Colonic mucosa (tissue), 4 donors: ENCODE measurements around the gene NAT10. TPM values are rescaled to one million over a fixed set of nuclear protein-coding genes. Genes with fewer than 3 reads are reported as not detected.

ENCODE experiments used
- DNase-seq: peaks from one replicate; pipeline ENCODE4 v3.0.0-alpha.2; 2020
- H3K27ac ChIP-seq: fragments of 200-600 bp; one replicate; pipeline ENCODE4 v1.8.0; 2021
- H3K27me3 ChIP-seq: fragments of 200-600 bp; one replicate; pipeline ENCODE4 v1.8.0; 2021
- H3K36me3 ChIP-seq: fragments of 200-600 bp; one replicate; pipeline ENCODE4 v1.8.0; 2021
- H3K4me1 ChIP-seq: fragments of 200-600 bp; one replicate; pipeline ENCODE4 v1.8.0; 2021; ENCODE audit warnings: mild to moderate bottlenecking
- H3K4me3 ChIP-seq: fragments of 200-600 bp; one replicate; pipeline ENCODE4 v1.8.0; 2021
- H3K9ac ChIP-seq, 2 donors: one replicate each; pipeline ENCODE4 v1.7.0; 2013; ENCODE audit warnings: control low read depth in 2 of 2, low read depth in 2 of 2, low read length in 2 of 2
- H3K9me3 ChIP-seq: fragments of 200-600 bp; one replicate; pipeline ENCODE4 v1.8.0; 2021
- intact Hi-C: fragments of 100-400 bp; cut with DNase I; formaldehyde crosslinking; loops from one replicate; pipeline ENCODE4 v1.14.1; 2022
- total RNA-seq, 2 donors: library from RNA; stranded (reverse); fragmentation: NEBNext Ultra II Directional in 1 of 2; extraction: Animal tissue kit (Norgen Biotek cat#: 25700) in 1 of 2; gene quantifications; one replicate each; pipeline ENCODE4 v1.2.1, GENCODE V29; 2021
- TF ChIP-seq, protein P1 (sequence below): fragments of 200-600 bp; IDR thresholded peaks from one replicate; pipeline ENCODE4 v1.8.0; 2022; ENCODE audit warnings: antibody characterized with exemption, mild to moderate bottlenecking
- donor health status: healthy.
- donor health status: DM: no; HTN: no; CAD: no.
- donor health status: DM: no; HTN: no; CAD: no.

NAT10 gene
- total RNA-seq, 2 donors from 2014 or later: 24.1 to 48.0 TPM

DNA sequence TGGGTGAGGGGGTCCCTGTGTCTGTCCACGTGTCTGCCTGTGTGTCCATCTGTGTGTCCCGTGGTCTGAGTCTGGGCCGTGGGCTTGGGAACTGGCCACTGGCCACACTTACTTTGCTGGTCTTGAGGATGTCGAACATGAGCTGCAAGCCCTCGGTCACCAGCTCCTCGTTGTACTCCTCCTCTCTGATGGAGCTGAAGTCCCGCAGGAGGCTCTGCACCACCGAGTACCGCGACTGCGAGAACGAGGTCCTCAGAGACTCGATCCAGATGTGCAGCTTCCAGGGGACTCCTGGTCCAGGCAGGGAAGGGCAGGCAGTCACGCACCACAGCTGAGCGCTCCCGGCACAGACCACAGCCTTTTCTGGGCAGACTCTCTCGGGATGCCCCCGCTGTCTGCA, 55.4 kb downstream of the NAT10 start:
- no peaks in the 10 kb centered on the region for H3K4me1 ChIP-seq
- TF ChIP-seq, protein P1, sequence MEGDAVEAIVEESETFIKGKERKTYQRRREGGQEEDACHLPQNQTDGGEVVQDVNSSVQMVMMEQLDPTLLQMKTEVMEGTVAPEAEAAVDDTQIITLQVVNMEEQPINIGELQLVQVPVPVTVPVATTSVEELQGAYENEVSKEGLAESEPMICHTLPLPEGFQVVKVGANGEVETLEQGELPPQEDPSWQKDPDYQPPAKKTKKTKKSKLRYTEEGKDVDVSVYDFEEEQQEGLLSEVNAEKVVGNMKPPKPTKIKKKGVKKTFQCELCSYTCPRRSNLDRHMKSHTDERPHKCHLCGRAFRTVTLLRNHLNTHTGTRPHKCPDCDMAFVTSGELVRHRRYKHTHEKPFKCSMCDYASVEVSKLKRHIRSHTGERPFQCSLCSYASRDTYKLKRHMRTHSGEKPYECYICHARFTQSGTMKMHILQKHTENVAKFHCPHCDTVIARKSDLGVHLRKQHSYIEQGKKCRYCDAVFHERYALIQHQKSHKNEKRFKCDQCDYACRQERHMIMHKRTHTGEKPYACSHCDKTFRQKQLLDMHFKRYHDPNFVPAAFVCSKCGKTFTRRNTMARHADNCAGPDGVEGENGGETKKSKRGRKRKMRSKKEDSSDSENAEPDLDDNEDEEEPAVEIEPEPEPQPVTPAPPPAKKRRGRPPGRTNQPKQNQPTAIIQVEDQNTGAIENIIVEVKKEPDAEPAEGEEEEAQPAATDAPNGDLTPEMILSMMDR: no peak
- no peaks in the 10 kb centered on the region for H3K36me3 ChIP-seq
- intact Hi-C loops: no loop called here
- no peaks in the 10 kb centered on the region for H3K9me3 ChIP-seq
- no peak for DNase-seq
- H3K27me3 ChIP-seq: no peaks in the 10 kb centered on the region
- H3K4me3 ChIP-seq: no peak overlapping the region
- H3K9ac ChIP-seq: no peak overlapping the region
- H3K27ac ChIP-seq: no peak overlapping the region

DNA sequence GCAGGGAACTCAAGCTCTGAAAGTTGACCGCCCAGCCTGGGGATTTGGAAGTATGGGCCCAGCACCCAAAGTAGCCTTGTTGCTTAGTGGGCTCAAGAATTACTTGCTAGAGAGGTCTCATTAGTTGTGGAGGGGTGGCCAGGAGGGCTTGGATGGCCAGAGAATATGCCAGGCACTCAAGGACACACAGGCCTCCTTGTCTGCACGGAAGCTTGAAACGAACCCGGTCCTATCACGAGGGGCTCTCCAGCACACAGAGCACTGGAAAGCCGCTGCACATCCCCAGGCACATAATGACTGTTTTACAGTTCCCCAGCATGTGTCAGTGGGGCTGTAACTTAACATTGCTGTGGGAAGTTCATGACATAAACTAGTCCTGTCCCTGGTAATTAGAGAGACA, 55.9 kb downstream of the NAT10 start:
- H3K27me3 ChIP-seq: no peaks in the 10 kb centered on the region
- intact Hi-C loops: no loop called here
- TF ChIP-seq, protein P1: no peak
- H3K4me1 ChIP-seq: no peaks in the 10 kb centered on the region
- no peak overlapping the region for H3K27ac ChIP-seq
- no peak overlapping the region for H3K9ac ChIP-seq
- H3K36me3 ChIP-seq: no peaks in the 10 kb centered on the region
- no peaks in the 10 kb centered on the region for H3K9me3 ChIP-seq
- no peak for DNase-seq
- H3K4me3 ChIP-seq: no peak overlapping the region

DNA sequence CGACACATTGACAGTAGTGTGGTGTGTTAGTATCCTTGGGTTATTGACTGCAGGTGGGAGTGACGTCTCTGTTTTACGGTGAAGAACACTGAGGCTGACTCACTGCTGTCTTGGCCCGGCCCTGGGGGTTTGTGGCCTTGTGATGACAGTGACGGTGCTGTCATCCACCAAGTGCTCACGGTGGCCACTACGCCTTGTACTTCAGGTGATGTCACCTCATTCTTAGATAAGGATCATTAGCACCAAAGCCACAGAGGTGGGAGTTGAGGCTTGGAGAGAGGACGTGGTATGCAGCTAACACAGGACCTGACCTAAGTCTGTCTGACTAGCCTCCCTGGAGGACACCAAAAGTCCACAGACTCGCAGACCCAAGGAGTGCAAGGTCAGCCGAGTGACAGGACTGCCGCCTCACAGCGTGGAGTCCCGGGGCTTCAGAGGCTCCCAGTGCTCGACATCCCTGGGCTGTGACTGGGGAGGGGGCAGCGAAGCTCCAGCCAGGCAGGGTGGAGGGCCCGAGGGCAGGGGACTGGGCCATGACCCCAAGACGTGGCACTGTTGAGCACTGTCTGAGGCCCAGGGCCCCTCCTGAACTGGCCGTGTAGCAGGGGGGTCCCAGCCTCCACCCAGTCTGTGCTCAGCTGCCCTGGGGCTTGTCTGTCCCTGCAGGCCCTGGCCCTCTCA, 56.5 kb downstream of the NAT10 start:
- intact Hi-C loops: no loop called here
- H3K27me3 ChIP-seq: no peaks in the 10 kb centered on the region
- no peaks in the 10 kb centered on the region for H3K36me3 ChIP-seq
- H3K9me3 ChIP-seq: no peaks in the 10 kb centered on the region
- TF ChIP-seq, protein P1: no peak
- H3K4me3 ChIP-seq: no peak overlapping the region
- no peaks in the 10 kb centered on the region for H3K4me1 ChIP-seq
- H3K27ac ChIP-seq: no peak overlapping the region
- H3K9ac ChIP-seq: no peak overlapping the region
- DNase-seq: no peak

DNA sequence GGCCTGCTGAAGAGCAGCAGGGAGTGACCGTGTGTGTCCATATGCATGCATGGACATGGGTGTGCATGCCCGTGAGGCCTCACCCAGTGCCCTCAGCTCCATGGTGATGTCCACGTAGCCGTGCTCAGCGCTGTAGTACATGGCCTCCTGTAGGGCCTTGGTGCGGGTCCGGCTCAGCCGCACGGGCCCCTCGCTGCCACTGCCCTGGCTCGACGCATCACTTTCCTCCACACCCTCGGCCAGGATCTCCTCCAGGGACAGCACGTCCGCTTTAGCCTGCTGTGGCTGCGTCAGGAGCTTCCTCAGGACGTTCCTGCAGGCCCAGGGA, 57.0 kb downstream of the NAT10 start:
- Histone ChIP-seq H3K9ac (no peak overlapping the region), H3K4me3 (no peak overlapping the region), H3K36me3 (no peaks in the 10 kb centered on the region), H3K4me1 (no peaks in the 10 kb centered on the region), H3K27ac (no peak overlapping the region), H3K9me3 (no peaks in the 10 kb centered on the region), H3K27me3 (no peaks in the 10 kb centered on the region)
- TF ChIP-seq, protein P1: no peak
- DNase-seq: no peak
- intact Hi-C loops: no loop called here

DNA sequence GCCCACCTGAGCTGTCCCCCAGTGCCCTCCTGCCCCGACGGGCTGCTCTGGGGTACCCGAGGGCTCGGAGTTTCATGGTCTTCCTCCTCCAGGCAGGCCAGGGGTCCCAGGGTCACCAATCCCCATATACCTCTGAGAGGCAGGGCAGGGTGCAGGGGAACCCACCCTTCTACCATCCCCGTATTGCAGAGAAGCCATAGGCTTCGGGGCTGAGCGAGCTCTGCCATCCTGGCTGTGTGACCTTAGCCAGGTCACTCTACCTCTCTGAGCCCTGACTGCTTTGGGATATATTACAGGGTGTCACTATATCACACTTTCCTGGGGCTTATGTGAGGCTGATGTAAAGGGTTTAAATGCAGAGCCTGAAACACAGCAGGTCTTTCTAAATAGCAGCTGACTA, 57.4 kb downstream of the NAT10 start:
- no peak overlapping the region for H3K4me3 ChIP-seq
- H3K9me3 ChIP-seq: no peaks in the 10 kb centered on the region
- no peak overlapping the region for H3K9ac ChIP-seq
- H3K27me3 ChIP-seq: no peaks in the 10 kb centered on the region
- TF ChIP-seq, protein P1: no peak
- intact Hi-C loops: no loop called here
- no peaks in the 10 kb centered on the region for H3K36me3 ChIP-seq
- no peak for DNase-seq
- no peaks in the 10 kb centered on the region for H3K4me1 ChIP-seq
- H3K27ac ChIP-seq: no peak overlapping the region
